Epithelial cell of proximal tubule (primary cell): ENCODE data around the gene MARK3. TPM values are rescaled to one million over a fixed set of nuclear protein-coding genes. Genes with fewer than 3 reads are reported as not detected.
"Not testable (repeated sequence)": the region's sequence is repeated elsewhere in the genome, so short reads cannot be mapped to it uniquely, and the experiment has no call there.

Source experiments
- DNase-seq: peaks from one replicate; pipeline ENCODE4 v3.0.0-alpha.2; 2011; ENCODE audit warnings: low read depth
- H3K4me3 ChIP-seq: 2 replicates; pipeline ENCODE4 v1.5.1; 2011; ENCODE audit warnings: low read depth, mild to moderate bottlenecking, low read length
- CTCF ChIP-seq: conservative IDR thresholded peaks from 2 replicates; pipeline ENCODE4 v1.5.1; 2012; ENCODE audit warnings: low read depth, mild to moderate bottlenecking, low read length
- total RNA-seq: library from RNA; depleted of rRNA; stranded (reverse); fragments of >200 nt; gene quantifications from 2 replicates; pipeline ENCODE4 v1.2.3, GENCODE V29; 2015

Gene MARK3
- total RNA-seq, 1 donor from 2014 or later = 47.5 TPM

GRCh38 chr14:103509864-103510723 is 124.9 kb downstream of the MARK3 start:
- no peak overlapping the region for H3K4me3 ChIP-seq
- TF ChIP-seq CTCF = no peak
- no peak for DNase-seq

GRCh38 chr14:103510724-103511693 is 125.8 kb downstream of the MARK3 start:
- DNase-seq = no peak
- H3K4me3 ChIP-seq = no peak overlapping the region
- no peak for TF ChIP-seq CTCF

- H3K4me3 ChIP-seq, DNase-seq: not testable (repeated sequence)
Measured at GRCh38 chr14:103512180-103512579, 127.0 kb downstream of the MARK3 start.

GRCh38 chr14:103512701-103513611 is 127.7 kb downstream of the MARK3 start:
- DNase-seq = no peak
- no peak overlapping the region for H3K4me3 ChIP-seq
- TF ChIP-seq CTCF = no peak

GRCh38 chr14:103514596-103515421 is 129.6 kb downstream of the MARK3 start:
- no peak for TF ChIP-seq CTCF
- H3K4me3 ChIP-seq = no peak overlapping the region
- DNase-seq = no peak

- H3K4me3 ChIP-seq = no peak overlapping the region
- DNase-seq = no peak
- no peak for TF ChIP-seq CTCF
Measured at GRCh38 chr14:103516426-103517173, 131.4 kb downstream of the MARK3 start.
